Heart left ventricle (tissue), 16 donors: Measurements from ENCODE around the gene ATP9B. TPM values are rescaled to one million over a fixed set of nuclear protein-coding genes. Genes with fewer than 3 reads are reported as not detected.

Source experiments
- ATAC-seq, 4 donors: fragments of 200-7000 bp; cut with Tn5 transposase; one replicate each; pipeline ENCODE4 v1.9.1; 2020 to 2022; ENCODE audit warnings: moderate library complexity in 4 of 4, mild to moderate bottlenecking in 3 of 4, moderate number of reproducible peaks in 1 of 4
- DNase-seq, 5 donors: peaks; one replicate each; pipeline ENCODE4 v3.0.0-alpha.2; 2020
- H3K27ac ChIP-seq, 12 donors: fragments of 200-600 bp; sonication (generic) in 4 of 12; one replicate each; pipeline versions ENCODE4 v1.5.0 to v1.8.0; 2016 to 2022; ENCODE audit warnings: mild to moderate bottlenecking in 2 of 12
- H3K27me3 ChIP-seq, 9 donors: fragments of 200-600 bp; sonication (generic) in 2 of 9; one replicate each; pipeline versions ENCODE4 v1.5.1 to v1.8.0; 2016 to 2022; ENCODE audit warnings: mild to moderate bottlenecking in 3 of 9
- H3K36me3 ChIP-seq, 9 donors: fragments of 200-600 bp; sonication (generic) in 2 of 9; one replicate each; pipeline versions ENCODE4 v1.5.0 to v1.8.0; 2018 to 2022; ENCODE audit warnings: mild to moderate bottlenecking in 2 of 9
- H3K4me1 ChIP-seq, 12 donors: fragments of 200-600 bp; sonication (generic) in 4 of 12; one replicate each; pipeline versions ENCODE4 v1.5.0 to v1.8.0; 2016 to 2022; ENCODE audit warnings: mild to moderate bottlenecking in 3 of 12
- H3K4me3 ChIP-seq, 12 donors: fragments of 200-600 bp; sonication (generic) in 4 of 12; one replicate each; pipeline versions ENCODE4 v1.5.0 to v1.8.0; 2017 to 2022; ENCODE audit warnings: mild to moderate bottlenecking in 9 of 12, moderate library complexity in 4 of 12
- H3K9me3 ChIP-seq, 12 donors: fragments of 200-600 bp; sonication (generic) in 4 of 12; one replicate each; pipeline versions ENCODE4 v1.5.0 to v1.8.0; 2016 to 2022; ENCODE audit warnings: mild to moderate bottlenecking in 1 of 12
- POLR2A ChIP-seq, 2 donors: fragments of 450-650 bp; IDR thresholded peaks; one replicate each; pipeline ENCODE4 v1.6.1; 2017; ENCODE audit warnings: antibody characterized with exemption in 2 of 2, mild to moderate bottlenecking in 2 of 2, moderate library complexity in 2 of 2
- WGBS, 4 donors: extraction: QIAGEN DNeasy Blood & Tissue Kit in 2 of 4; methylation state at CpG; one replicate each; pipeline versions ENCODE4 v1.1.5 to v1.1.7; 2013 to 2018; 5-methylcytosine and 5-hydroxymethylcytosine counted together
- intact Hi-C, 10 donors: fragments of 100-400 bp; cut with DNase I; formaldehyde crosslinking; loops; one replicate each; pipeline versions ENCODE4 v1.11.1 to v1.14.2; 2022
- polyA plus RNA-seq, 2 donors: library from polyadenylated mRNA; stranded (reverse); fragments of 200-250 nt; gene quantifications; one replicate each; pipeline ENCODE4 v1.2.3, GENCODE V29; 2013
- total RNA-seq, 9 donors: library from RNA; depleted of rRNA in 2 of 9; stranded (reverse); fragments of >200 nt in 2 of 9; fragmentation: NEBNext Ultra II Directional in 3 of 9; extraction: Animal tissue kit (Norgen Biotek cat#: 25700) in 3 of 9; gene quantifications; one replicate each; pipeline versions ENCODE4 v1.1.0 to v1.2.4, GENCODE V29; 2016 to 2023
- TF ChIP-seq, protein P1 (sequence below), 12 donors: fragments of 200-600 bp; sonication (generic) in 4 of 12; IDR thresholded peaks; one replicate each; pipeline versions ENCODE4 v1.5.0 to v1.8.0; 2018 to 2022; ENCODE audit warnings: antibody characterized with exemption in 12 of 12, mild to moderate bottlenecking in 5 of 12
- donor health status: ischemic (EF 13 %, LVEDD 7.1; RV severe dilation, severe dysfunction).
- donor health status: healthy with polysubstance abuse.
- donor health status: DM: no; HTN: yes; CAD: no.
- donor health status: DM: no; HTN: no; CAD: no.
- donor health status: ischemic (EF 25% LVEDD 6.9; RV normal size, moderate dysfunction).
- donor health status: ischemic (EF 25% LVEDD 5.7; RV mildly dilated, moderate dysfunction).
- donor health status: healthy.
- donor health status: DM: yes; HTN: yes; CAD: no.
- donor health status: ischemic (EF 35%, LVEDD 5.7; RV mildly dilated, moderate dysfunction).
- donor health status: nonischemic (EF 11% LVEDD 7.7; RV severe dilation, severe dysfunction).
- donor health status: DM: yes; HTN: yes; CAD: no.
- donor health status: PGD.
- donor health status: ischemic (EF 29% LVEDD 5.4; RV normal size, mild dysfunction).
- donor health status: nonischemic (EF 23%, LVEDD 6.1; RV moderate dilation, normal function).

Gene ATP9B
- total and polyA plus RNA-seq, 11 donors: 7.4 to 23.9 (median 12.8) TPM

DNA sequence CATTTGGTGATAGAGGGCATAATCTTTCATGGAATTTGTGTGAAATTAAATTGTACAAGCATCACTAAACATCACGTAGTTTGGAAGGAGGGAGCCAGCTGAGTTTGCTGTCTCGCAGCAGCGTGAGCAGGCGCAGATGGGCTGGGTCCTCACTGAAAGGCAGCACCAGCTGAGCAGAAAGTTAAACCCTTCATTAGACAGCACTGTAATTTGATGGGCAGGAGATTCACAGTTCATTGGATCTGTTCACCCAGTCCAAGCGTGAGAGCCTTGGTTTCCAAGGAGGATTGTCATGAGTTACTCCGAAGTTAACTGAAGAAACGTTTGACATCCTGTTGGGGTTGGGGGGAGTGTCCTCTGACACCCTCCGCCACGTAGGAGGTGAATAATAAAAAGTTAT, 236.7 kb downstream of the ATP9B start:
- 93 to 97% (median 93%) methylated on average over 9 of the region's 9 CpGs for WGBS, 4 donors
- Histone ChIP-seq H3K27me3 (no peaks in the 10 kb centered on the region), H3K27ac (no peak overlapping the region), H3K4me3 (no peak overlapping the region), H3K4me1 (no peaks in the 10 kb centered on the region), H3K9me3 (no peaks in the 10 kb centered on the region), H3K36me3 (peaks cover 0 to 63% (median 47%) of the 10 kb centered on the region in 9 donors)
- intact Hi-C loops: no loop called here
- no peak for ATAC-seq
- DNase-seq: no peak
- TF ChIP-seq, protein P1, sequence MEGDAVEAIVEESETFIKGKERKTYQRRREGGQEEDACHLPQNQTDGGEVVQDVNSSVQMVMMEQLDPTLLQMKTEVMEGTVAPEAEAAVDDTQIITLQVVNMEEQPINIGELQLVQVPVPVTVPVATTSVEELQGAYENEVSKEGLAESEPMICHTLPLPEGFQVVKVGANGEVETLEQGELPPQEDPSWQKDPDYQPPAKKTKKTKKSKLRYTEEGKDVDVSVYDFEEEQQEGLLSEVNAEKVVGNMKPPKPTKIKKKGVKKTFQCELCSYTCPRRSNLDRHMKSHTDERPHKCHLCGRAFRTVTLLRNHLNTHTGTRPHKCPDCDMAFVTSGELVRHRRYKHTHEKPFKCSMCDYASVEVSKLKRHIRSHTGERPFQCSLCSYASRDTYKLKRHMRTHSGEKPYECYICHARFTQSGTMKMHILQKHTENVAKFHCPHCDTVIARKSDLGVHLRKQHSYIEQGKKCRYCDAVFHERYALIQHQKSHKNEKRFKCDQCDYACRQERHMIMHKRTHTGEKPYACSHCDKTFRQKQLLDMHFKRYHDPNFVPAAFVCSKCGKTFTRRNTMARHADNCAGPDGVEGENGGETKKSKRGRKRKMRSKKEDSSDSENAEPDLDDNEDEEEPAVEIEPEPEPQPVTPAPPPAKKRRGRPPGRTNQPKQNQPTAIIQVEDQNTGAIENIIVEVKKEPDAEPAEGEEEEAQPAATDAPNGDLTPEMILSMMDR (IDR thresholded peaks at IDR 0.05): no peak

DNA sequence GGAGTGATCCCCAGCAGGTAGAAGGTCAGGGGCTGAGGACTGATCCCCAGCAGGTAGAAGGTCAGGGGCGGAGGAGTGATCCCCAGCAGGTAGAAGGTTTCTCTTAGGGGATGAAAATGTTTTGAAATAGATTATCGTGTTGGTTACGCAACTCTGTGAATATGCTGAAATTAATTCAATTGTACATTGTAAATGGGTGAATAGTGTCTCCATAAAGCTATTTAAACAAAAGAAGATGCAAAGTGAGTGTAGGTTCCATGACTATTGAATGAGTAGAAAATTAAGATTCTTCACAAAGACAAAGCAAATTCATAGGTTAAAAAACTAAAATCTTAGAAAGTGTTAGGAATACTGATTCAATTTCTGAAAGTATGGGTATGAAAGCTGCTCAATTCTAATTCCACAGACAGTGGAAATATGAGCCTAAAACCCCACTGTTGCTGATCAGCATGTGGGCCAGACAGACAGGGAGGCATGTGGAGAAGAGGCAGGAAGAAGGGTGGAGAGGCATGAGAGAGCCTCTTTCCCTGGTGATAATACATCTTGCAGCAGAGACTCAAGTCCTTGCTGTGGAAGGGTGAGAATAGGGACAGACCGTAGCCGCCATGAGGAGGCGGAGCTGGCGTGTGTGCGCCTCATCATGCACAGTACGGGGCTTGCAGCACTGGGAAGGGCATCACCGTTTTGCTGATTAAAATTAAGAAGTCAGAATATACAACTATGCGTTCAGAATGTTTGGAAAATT, 240.6 kb downstream of the ATP9B start:
- H3K36me3 ChIP-seq: peaks cover 0 to 59% (median 42%) of the 10 kb centered on the region in 9 donors
- DNase-seq (no peak), ATAC-seq (no peak)
- no peak overlapping the region for H3K4me3 ChIP-seq
- no peaks in the 10 kb centered on the region for H3K27me3 ChIP-seq
- H3K4me1 ChIP-seq: no peaks in the 10 kb centered on the region
- no peaks in the 10 kb centered on the region for H3K9me3 ChIP-seq
- intact Hi-C loops: no loop called here
- TF ChIP-seq POLR2A (IDR thresholded peaks at IDR 0.05): no peak
- TF ChIP-seq, protein P1 (IDR thresholded peaks at IDR 0.05): no peak
- H3K27ac ChIP-seq: no peak overlapping the region
- 86 to 96% (median 93%) methylated on average over 11 of the region's 11 CpGs for WGBS, 4 donors

DNA sequence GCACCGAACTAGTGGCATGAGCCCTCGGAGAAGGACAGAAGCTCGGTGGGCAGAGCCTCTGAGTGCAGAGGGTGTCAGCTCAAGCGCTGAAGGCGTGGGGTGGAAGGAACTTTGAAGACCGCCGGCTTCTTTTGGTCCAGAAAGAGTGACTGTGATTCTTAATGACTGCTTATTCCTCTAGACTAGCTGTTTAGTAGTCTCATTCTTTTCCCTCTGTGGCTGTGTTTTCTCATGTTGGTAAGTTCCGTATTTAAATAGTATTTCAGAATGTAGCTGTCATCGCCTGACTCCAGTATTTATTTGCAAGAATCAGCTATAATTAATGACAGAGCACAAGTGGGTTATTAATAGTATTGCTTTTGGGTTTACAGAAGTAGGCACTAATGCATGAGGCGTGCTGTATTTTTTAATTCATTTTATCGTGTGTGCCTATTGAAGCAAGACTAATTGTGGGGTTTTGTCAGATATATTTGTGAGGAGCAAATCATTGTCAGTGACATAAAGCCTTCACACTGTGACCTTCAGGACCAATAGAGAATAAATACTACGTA, 245.7 kb downstream of the ATP9B start:
- H3K27me3 ChIP-seq: no peaks in the 10 kb centered on the region
- intact Hi-C loops: no loop called here
- no peaks in the 10 kb centered on the region for H3K4me1 ChIP-seq
- no peak overlapping the region for H3K27ac ChIP-seq
- TF ChIP-seq, protein P1 (IDR thresholded peaks at IDR 0.05): no peak
- TF ChIP-seq POLR2A (IDR thresholded peaks at IDR 0.05): no peak
- DNase-seq (no peak), ATAC-seq (no peak)
- H3K4me3 ChIP-seq: no peak overlapping the region
- H3K36me3 ChIP-seq: peaks cover 0 to 34% (median 19%) of the 10 kb centered on the region in 9 donors
- WGBS, 4 donors: 89 to 95% (median 93%) methylated on average over 12 of the region's 12 CpGs
- peaks cover 0 to 10% (median 0%) of the 10 kb centered on the region in 12 donors for H3K9me3 ChIP-seq

DNA sequence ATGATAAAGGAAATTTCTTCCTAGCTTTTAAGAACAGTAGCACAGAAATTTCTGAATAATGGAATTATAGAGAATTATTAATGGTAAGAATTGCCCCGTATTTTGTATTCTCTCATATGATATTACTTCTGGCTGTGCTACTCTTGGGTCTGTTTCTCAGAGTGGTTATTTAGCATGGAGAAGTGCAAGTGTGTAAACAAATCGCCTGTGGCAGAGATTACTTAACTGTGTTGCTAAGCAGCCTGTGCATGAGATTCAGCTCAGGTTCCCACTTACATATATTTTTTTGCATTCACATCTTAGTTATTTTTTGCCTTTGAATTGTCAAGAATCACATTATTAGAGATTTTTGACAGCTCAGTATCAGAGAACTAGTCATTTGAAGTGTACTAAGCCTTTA, 246.4 kb downstream of the ATP9B start:
- no peak overlapping the region for H3K4me3 ChIP-seq
- H3K9me3 ChIP-seq: peaks cover 0 to 10% (median 0%) of the 10 kb centered on the region in 12 donors
- H3K27ac ChIP-seq: no peak overlapping the region
- H3K4me1 ChIP-seq: no peaks in the 10 kb centered on the region
- ATAC-seq: no peak
- peaks cover 0 to 28% (median 19%) of the 10 kb centered on the region in 9 donors for H3K36me3 ChIP-seq
- WGBS, 4 donors: 95 to 98% (median 97%) methylated on average over 2 of the region's 2 CpGs
- no peaks in the 10 kb centered on the region for H3K27me3 ChIP-seq
- no peak for DNase-seq
- no peak for TF ChIP-seq POLR2A (IDR thresholded peaks at IDR 0.05)
- TF ChIP-seq, protein P1 (IDR thresholded peaks at IDR 0.05): no peak
- intact Hi-C loops: no loop called here
